GM12892 (cell line): ENCODE data around the gene STRIP2. TPM values are rescaled to one million over a fixed set of nuclear protein-coding genes. Genes with fewer than 3 reads are reported as not detected.
A peak's percentile ranks its signal among the peaks of the same experiment; 100 is the strongest.

ENCODE experiments used
- DNase-seq: peaks from one replicate; pipeline ENCODE4 v3.0.0; 2011; ENCODE audit not compliant: insufficient read length
- FAIRE-seq: peaks from 2 replicates; lab custom pipeline; 2011; peaks lifted over from hg19 to GRCh38; lab: Jason Lieb, UNC
- POLR2A ChIP-seq: IDR thresholded peaks from 2 replicates; pipeline ENCODE4 v1.6.1; 2011; ENCODE audit warnings: low read depth, low read length, control low read depth
- POLR2AphosphoS5 ChIP-seq: IDR thresholded peaks from 2 replicates; pipeline ENCODE4 v1.6.1; 2011; ENCODE audit warnings: low read depth, low read length, control low read depth
- TAF1 ChIP-seq: IDR thresholded peaks from 2 replicates; pipeline ENCODE4 v1.6.1; 2011; ENCODE audit warnings: low read depth, mild to moderate bottlenecking, control low read depth, low read length, borderline replicate concordance
- polyA plus RNA-seq: library from polyadenylated mRNA; unstranded; fragments of >200 nt; gene quantifications from one replicate; pipeline ENCODE4 v1.2.1, GENCODE V29; 2012; ENCODE audit warnings: missing spikeins, inconsistent platforms; ENCODE audit not compliant: missing spikeins

STRIP2 gene, protein sequence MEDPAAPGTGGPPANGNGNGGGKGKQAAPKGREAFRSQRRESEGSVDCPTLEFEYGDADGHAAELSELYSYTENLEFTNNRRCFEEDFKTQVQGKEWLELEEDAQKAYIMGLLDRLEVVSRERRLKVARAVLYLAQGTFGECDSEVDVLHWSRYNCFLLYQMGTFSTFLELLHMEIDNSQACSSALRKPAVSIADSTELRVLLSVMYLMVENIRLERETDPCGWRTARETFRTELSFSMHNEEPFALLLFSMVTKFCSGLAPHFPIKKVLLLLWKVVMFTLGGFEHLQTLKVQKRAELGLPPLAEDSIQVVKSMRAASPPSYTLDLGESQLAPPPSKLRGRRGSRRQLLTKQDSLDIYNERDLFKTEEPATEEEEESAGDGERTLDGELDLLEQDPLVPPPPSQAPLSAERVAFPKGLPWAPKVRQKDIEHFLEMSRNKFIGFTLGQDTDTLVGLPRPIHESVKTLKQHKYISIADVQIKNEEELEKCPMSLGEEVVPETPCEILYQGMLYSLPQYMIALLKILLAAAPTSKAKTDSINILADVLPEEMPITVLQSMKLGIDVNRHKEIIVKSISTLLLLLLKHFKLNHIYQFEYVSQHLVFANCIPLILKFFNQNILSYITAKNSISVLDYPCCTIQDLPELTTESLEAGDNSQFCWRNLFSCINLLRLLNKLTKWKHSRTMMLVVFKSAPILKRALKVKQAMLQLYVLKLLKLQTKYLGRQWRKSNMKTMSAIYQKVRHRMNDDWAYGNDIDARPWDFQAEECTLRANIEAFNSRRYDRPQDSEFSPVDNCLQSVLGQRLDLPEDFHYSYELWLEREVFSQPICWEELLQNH
- polyA plus RNA-seq, result 3.0 TPM

DNA sequence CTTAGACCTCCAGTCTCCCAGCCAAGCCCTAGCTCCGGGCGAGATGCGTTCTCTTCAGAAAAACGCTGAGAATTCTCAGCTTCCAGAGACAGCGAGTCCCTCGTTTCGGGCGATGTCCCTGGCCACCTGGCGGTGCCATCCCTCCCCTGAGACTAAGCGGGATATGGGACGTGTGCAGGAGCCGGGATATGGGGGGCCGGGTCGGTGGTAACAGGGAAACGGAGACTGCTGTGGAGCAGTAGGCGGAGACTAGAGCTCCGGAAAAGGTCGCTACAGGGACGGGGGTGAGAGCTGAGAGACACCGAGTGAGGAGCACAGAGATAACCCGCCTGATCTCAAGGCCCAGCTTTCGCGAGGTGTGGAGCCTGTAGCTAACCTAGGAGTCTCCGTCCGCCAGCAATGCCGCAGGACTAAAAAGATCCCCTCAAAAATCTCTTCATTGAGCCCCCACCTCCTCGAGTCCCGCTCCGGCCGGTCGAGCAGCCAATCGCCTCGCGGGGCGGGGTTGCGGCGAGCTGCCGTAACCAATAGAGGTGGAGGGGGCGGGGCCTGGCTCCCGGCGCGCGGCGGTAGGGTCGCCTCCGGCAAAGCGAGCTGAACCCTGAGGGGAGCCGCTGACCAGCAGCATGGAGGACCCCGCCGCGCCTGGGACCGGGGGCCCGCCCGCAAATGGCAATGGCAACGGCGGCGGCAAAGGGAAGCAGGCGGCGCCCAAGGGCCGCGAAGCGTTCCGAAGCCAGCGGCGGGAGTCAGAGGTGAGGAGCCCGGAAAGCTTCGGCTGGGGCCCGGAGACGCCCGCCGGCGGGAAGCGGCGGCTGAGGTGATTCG is at the start of gene STRIP2:
Gene STRIP2 (plus strand): TSS at position 586 of the 828 bp plus-strand sequence. CDS start 41 bp downstream, at position 627.
- FAIRE-seq, result peak; percentile 91
- no peak for TF ChIP-seq POLR2AphosphoS5
- peak; percentile 68; the same call in 1 of the 2 replicates for TF ChIP-seq POLR2A
- peak; percentile 73; the same call in 1 of the 2 replicates for TF ChIP-seq TAF1
- DNase-seq, result peak; percentile 83

DNA sequence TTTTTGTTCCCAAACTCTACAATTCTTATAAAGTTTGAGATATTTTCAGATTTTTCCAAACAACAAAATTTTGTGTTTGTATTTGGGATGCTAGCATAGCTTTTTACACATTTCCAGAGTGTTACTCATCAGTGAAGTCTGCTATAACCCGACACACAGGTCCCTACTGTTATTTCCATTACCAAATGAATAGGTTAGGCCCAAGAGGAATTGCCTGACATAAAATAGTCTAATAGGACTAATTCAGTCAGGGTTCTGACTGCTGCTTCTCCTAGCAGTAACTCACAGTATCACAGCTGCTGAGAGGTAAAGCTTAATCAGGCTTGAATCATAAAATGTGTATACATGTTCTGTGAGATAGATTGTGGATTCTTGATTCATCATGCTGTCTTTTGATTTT is 49.1 kb upstream of the STRIP2 start:
- DNase-seq (no peak), FAIRE-seq (no peak)
- no peak for TF ChIP-seq TAF1
- TF ChIP-seq POLR2A, result no peak
- TF ChIP-seq POLR2AphosphoS5, result no peak

DNA sequence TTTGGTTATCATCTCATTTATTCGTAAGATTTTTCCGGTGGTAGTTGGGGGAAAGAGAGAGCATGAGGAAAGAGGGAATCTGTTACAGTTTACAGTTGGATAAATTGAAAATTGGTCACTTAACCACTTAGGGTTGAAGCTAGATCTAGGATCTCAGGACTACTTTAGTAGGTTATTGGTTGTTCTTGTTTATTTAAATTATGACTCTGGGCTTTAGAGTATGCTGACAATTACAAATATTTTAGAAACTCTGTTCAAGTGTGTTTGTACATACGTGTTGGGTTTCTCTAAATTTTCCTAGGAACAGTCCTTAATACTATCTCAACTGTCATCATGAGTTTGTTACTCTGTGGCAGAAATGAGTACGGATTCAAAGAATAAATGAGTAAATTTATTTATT is 48.6 kb upstream of the STRIP2 start:
- FAIRE-seq (no peak), DNase-seq (no peak)
- no peak for TF ChIP-seq POLR2AphosphoS5
- no peak for TF ChIP-seq TAF1
- TF ChIP-seq POLR2A, result no peak

DNA sequence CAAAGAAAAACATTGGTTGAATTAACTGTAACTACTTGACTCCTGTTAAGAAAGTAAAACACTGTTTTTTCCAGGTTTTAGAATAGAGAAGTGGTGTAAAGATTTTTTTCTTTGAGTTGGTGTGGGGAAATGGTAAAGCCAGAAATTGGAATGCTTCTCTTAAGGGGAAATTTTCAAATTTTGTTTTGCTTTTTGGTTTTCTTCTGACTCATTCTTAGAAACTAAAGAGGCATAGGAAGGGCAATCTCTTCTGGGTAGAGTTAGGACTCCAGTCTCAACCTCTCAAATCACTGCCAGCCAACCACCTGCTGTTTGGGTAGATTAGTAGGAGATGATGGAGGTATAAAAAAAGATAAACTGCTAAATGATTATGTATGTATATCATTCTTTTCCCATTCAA is 47.7 kb upstream of the STRIP2 start:
- FAIRE-seq (no peak), DNase-seq (no peak)
- TF ChIP-seq POLR2AphosphoS5 (no peak), POLR2A (no peak), TAF1 (no peak)

DNA sequence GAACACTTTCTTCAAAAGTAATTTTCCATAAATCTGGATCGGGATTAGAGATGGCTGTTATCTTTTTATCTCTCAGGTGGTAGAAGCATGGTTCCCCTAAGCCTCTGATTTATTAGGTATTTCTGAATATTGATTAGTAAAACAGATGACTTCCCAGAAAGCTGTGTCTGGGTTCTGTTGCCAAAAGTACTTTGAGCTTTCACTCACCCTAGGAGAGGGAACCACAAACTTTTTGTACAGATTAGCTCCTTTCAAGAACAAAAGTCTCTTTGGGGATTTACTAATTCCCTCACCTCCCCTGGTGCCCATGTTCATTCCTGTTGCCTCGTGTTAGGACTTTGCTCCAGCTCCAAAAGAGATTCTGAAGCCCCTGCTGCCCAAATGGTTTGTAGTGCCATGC is 46.7 kb upstream of the STRIP2 start:
- TF ChIP-seq TAF1 (no peak), POLR2AphosphoS5 (no peak), POLR2A (no peak)

DNA sequence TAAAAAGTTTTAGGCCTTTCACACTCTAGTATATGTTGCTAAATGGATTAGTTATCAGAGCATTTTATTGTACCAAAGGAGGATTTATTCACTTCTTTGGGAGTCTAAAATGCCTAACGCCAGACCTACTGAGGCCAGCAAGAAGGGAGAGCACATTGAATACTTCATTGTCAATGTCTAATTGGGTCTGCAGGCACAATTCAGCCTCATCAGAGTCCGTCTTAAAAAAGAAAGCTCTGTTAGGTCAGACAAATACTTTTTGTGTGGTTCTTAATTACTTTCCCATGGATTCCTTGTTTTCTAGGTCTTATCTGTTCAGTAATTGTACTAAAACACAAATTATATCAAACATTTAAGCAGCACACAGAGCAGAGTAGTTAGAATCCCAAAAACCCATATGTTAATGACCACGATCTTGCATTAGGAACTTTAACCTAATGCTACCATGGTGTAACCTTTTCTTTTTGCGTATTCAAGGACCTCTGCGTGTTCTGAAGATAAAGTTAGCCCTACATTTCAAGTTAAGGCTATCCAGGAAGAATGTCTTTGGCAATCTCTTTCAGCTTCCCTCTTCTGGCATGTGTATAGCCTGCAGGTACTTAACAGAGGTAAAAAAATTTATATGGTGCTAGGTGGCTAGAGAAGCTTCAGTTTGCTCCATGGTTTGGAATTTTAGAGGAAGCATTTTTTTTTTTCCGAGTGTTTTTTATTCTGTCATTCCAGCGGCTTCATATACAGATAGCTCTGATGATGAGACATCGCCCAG is 45.7 kb upstream of the STRIP2 start:
- no peak for DNase-seq
- TF ChIP-seq TAF1 (no peak), POLR2AphosphoS5 (no peak), POLR2A (no peak)
- FAIRE-seq, result no peak

More for the DNA sequence above, 46.7 kb upstream of the STRIP2 start:
- DNase-seq (no peak), FAIRE-seq (no peak)

DNA sequence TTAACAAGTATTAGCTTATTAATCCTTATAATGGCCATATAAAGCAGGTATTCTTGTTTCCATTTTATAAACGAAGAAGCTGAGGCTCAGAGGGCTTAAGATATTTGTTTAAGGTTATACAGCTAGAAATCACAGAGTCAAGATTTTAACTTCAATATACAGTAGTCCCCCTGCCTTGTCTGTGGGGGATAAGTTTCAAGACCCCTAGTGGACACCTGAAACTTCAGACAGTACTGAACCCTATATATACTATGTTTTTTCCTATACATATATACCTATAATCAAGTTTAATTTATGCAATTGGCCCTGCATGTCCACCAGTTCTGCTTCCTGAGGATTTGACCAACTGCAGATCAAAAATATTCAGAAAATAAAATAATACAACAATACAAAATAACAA is 44.4 kb upstream of the STRIP2 start:
- TF ChIP-seq POLR2A (no peak), TAF1 (no peak), POLR2AphosphoS5 (no peak)
- FAIRE-seq (no peak), DNase-seq (no peak)

DNA sequence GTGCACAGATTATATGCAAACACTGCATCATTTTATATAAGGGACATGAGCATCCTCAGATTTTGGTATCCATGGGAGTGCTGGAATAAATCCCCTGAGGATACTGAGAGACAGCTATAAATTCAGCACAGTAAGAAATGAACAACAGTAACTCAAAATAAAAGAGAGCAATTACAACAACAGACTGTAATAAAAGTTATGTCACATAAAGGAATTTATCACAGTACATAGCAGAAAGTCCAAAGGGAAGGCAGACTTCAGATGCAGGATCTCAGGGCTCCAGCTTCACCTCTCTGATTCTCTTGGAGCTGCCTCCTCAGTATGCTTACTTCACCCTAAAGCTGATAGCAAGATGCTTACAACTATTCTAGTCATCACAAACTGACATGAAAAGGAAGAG is 43.9 kb upstream of the STRIP2 start:
- no peak for FAIRE-seq
- TF ChIP-seq TAF1 (no peak), POLR2AphosphoS5 (no peak), POLR2A (no peak)

DNA sequence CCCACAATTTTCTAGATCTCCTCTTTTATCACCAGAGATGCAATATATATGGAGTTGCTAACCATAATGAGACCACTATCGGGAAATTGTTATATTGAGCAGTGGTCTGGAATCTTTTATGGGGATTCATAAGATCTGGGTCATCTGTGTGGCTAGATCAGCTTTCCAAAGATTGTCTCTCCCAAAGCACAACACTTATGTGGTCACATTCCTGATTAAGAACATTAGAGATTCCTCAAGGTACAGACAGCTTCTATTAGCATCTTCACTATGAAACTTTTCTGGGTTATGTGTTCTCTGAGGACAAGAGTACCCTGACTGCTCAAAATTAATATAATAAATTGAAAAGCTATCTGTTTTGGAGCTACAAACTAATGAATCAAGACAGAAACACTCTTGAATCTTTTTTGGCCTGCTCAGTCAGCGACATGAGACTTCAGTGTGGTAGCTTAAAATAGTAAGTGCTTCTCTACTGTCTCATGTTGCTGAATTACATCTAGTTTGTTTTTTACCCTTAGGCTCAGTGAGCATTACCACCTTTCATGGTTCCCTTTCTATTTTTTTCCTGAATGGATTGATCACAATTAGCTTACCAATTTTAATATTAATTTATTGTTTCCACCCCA is 42.6 kb upstream of the STRIP2 start:
- no peak for FAIRE-seq

More for the DNA sequence above, 43.9 kb upstream of the STRIP2 start:
- DNase-seq, result no peak

DNA sequence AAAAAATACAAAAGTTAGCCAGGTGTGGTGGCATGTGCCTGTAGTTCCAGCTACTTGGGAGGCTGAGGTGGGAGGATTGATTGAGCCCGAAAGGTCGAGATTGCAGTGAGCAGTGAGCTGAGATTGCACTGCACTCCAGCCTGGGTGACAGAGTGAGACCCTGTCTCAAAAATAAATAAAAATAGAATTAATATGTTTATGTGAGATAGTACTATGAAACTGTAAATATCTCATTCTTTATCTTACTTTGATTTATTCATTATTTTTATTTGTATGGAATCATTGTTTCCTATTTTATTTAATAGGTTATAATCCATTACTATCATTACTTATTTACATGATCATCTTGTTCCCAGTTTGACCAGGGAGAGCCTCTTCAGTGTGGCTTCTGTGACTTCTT is 41.0 kb upstream of the STRIP2 start:
- no peak for DNase-seq
- TF ChIP-seq TAF1, result no peak
- no peak for TF ChIP-seq POLR2AphosphoS5
- TF ChIP-seq POLR2A, result no peak
- FAIRE-seq, result no peak

More for the DNA sequence above, 42.6 kb upstream of the STRIP2 start:
- TF ChIP-seq TAF1, result no peak
- no peak for TF ChIP-seq POLR2AphosphoS5
- no peak for TF ChIP-seq POLR2A
- no peak for DNase-seq
